HPDE6-E6E7 (cell line): ENCODE data around the gene ZIC5.

Experiments
- DNase-seq: peaks from one replicate; pipeline ENCODE4 v3.0.0; 2011; ENCODE audit warnings: missing footprints; ENCODE audit errors: extremely low spot score

Gene ZIC5

GRCh38 chr13:99987154-99988019, 15.8 kb upstream of the ZIC5 start:
- no peak for DNase-seq

DNA sequence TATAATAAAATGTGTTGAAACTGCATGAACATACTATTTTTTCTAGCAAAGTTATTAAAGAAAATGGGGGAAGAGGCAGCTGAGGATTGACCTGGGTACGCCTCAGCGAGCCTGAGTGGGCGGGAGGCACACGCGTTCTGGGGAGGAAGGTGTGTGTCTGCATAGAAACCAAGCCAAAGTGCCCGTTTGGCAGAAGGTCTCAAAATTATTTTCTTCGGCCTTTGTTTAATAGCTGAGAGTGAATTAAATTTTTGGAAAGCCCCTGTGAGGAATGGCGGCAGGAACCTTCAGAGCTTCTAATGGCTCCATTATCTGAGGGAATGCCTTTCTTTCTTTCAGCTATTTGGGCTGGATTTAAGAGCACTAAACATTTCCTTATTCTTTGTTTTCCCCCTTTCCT, 15.2 kb upstream of the ZIC5 start:
- DNase-seq: no peak

GRCh38 chr13:99985886-99986527, 14.4 kb upstream of the ZIC5 start:
- no peak for DNase-seq

- DNase-seq: no peak
These were observed 13.8 kb upstream of the ZIC5 start for GRCh38 chr13:99985241-99985874.

DNA sequence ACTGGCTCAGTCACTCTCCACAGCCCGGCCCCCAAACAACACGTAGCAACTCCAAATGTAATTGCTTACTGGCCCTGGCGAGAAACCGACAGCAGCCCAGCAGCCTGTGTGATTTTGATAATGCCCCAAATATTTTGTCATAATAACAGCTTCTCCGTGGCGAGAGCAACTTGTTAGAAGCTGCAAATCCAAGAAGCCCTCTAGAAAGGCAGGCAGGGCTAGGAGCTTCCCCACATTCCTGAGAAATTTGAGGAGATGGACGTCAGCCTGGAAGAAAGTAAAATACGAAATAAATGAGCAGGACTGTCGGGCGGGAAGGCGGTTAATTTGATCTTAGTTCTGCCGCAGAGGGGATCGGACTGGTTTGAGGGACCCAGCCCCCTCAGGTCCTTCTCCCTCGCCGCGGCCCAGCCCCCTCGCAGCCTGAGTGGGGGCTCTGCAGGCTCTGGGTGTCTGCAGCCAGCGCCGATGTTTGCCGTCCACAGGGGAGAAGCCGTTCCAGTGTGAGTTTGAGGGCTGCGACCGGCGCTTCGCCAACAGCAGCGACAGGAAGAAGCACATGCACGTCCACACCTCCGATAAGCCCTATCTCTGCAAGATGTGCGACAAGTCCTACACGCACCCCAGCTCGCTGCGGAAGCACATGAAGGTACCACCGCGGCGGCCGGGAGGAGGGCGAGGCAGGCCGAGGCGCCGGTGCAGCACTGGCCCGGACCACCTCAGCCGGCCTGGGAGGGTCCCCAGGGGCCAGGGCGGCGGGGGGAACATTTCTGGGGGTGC, 13.1 kb upstream of the ZIC5 start:
- no peak for DNase-seq

- DNase-seq: no peak
These were observed 12.2 kb upstream of the ZIC5 start for GRCh38 chr13:99983499-99984401.

DNA sequence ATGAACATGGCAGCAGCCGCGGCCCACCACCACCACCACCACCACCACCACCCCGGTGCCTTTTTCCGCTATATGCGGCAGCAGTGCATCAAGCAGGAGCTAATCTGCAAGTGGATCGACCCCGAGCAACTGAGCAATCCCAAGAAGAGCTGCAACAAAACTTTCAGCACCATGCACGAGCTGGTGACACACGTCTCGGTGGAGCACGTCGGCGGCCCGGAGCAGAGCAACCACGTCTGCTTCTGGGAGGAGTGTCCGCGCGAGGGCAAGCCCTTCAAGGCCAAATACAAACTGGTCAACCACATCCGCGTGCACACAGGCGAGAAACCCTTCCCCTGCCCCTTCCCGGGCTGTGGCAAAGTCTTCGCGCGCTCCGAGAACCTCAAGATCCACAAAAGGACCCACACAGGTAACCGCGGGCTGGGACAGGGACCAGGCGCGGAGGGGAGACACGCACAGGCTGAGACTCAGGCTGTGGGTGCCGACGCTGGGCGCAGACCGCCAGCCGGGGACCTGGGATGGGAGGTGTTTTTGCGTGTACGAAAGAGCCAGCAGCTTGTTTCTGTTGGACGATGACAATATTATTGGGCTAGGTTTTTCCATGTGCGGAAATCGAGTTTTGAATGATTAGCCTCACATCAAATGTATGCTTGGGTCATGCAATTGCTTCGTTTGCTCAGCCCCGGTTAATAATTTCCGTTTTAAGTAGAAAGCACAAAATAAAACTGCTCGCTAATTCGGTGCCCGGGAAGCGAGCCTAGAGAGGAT, 11.3 kb upstream of the ZIC5 start:
- no peak for DNase-seq

DNA sequence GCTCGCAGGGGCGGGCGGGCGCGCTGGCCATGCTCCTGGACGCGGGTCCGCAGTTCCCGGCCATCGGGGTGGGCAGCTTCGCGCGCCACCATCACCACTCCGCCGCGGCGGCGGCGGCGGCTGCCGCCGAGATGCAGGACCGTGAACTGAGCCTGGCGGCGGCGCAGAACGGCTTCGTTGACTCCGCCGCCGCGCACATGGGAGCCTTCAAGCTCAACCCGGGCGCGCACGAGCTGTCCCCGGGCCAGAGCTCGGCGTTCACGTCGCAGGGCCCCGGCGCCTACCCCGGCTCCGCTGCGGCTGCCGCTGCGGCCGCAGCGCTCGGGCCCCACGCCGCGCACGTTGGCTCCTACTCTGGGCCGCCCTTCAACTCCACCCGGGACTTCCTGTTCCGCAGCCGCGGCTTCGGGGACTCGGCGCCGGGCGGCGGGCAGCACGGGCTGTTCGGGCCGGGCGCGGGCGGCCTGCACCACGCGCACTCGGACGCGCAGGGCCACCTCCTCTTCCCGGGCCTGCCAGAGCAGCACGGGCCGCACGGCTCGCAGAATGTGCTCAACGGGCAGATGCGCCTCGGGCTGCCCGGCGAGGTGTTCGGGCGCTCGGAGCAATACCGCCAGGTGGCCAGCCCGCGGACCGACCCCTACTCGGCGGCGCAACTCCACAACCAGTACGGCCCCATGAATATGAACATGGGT, 10.6 kb upstream of the ZIC5 start:
- no peak for DNase-seq

DNA sequence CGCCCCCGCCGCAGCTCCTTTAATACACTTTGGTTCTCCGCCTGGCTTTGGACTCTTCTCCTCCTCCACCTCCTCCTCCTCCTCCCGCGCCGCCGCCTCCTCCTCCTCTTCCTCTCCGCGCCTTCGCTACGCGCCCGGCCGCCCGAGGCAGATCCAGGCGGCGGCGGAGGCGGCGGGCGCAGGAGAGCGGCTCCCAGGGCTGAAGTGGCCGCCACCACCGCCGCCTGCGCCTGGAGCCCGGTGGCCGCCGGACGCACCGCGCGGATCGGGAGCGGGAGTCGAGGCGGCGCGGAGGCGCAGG, 10.1 kb upstream of the ZIC5 start, which contains the start of gene ZIC2:
Gene ZIC2, plus strand, starts transcription at position 50 of the 301 bp plus-strand sequence. CDS start 281 bp downstream, outside the sequence.
- DNase-seq: no peak

DNA sequence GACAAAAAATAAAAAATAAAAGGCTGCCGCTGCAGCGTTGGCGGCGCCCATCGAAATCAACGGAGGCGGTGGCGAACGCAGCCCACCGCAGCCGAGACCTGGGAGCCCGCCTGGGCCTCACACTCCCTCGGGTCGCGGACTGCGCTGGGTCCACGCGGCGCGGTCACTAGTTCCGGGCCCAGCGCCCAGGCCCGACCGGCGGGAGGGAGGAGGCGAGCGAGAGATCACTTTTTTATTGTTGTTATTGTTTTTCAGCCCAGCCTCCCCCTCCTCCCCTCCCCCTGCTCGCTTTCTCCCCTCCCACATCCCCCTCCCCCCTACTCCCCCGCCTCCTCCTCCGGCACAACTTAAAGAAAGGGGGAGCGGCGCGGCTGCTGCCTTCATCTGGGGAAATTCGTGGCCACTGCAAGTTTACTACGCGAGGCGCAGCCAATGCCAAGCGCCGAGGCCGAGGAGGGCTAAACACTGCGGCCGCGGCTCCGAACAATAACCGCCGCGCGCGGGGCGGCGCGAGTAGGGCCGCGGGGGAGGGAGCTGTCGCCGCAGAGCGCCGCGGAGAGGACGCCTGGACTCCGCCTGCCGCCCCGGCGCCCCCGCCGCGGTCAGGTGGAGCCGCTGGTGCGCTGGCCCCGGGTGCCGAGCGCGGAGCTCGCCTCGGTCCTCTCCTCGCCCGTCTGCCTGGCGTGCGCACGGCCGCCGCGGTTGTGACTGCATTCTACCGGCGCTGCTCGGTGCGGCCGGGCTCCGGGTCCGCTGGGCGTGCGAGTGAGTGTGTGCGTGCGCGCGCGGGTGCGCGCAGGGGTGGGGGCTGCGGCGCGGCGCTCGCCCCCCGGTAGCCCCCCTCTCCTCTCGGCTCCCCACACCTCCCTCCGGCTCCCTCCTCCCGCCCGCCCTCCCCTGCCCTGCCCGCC, 9.5 kb upstream of the ZIC5 start:
- no peak for DNase-seq

GRCh38 chr13:99980201-99980823, 8.7 kb upstream of the ZIC5 start:
- peak; percentile 54 for DNase-seq

DNA sequence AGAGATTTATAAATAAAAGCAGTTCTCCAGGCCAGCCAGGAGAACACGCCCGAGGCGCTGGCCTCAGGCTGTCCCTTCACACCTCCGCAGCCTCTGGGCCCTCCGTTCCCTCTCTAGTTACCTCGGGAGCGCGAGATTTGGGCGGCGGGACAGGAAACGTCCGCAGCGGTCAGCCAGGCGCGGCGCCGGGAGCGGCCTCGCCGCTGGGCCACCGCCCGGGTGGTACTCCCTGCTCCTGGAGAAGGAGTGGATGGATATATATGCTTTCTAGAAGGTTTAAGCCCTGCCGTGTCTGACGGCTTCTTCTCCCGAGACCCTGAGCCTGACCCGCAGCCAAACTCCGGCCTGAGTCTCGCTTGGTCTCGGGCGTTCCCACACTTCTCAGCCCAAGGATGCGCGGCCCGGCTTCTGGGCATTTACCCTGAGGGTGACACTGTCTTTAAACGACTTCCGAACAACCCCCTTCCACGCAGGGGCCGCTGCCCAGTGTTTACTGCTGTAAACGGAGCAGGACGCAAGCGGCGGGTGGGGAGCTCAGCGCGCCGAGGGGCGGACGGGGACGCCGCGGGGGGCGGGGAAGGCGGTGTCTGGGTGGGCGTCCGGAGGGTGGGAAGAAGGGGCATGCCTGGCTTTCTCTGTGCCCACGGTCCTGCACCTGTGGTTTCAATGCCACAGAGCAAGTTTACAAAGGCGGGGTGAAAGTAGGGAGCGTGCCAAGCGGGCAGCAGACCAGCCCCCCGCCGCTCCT, 8.1 kb upstream of the ZIC5 start:
- DNase-seq: no peak

- no peak for DNase-seq
These were observed 7.4 kb upstream of the ZIC5 start for GRCh38 chr13:99978799-99979452.

DNA sequence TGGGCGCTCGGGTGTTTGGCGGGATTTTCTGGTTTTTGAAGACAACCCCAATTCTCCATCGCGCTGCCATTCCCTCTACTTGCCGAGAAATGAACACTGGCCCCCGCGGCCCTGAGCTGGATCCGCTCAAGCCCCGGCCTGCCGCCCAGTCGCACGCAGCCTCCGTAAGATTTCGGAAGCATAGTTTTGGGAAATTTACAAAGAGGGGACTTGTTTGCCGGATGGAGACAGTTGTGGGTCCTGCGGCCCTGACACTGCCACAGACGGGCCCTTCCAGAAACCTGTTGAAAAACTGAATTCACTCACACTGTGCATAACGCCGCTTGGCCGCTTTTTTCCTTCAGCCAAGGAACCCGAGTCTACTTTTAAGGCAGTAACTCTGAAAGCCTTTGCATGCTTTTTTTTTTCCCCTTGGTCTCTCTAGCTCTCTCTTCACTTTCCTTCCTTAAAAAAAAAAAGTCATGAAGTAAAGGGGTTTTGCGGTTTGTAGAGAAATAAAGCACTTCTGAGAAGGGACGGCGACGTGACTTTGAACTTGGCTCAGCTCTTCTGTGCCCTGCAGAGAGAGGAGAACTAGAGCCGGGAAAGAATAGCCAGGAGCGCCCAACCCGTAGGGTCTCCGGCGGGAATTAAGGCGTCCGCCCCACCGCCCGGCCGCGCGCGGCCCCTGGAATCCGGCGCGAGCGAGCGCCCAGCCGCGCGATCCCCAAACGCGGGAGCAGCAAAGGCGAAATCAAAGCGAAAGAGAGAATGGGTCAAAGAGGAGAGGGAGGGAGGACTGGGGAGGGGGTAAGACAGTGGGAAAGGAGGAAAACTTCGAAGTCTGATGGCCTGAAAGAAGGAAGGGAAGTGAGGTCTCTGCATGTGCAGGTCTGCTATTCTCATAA, 6.6 kb upstream of the ZIC5 start:
- DNase-seq: no peak

GRCh38 chr13:99977334-99977911, 5.9 kb upstream of the ZIC5 start:
- no peak for DNase-seq
